ENCODE data around the gene NLRP12.
"Not testable (repeated sequence)": the region's sequence is repeated elsewhere in the genome, so short reads cannot be mapped to it uniquely, and the experiment has no call there.

DNA sequence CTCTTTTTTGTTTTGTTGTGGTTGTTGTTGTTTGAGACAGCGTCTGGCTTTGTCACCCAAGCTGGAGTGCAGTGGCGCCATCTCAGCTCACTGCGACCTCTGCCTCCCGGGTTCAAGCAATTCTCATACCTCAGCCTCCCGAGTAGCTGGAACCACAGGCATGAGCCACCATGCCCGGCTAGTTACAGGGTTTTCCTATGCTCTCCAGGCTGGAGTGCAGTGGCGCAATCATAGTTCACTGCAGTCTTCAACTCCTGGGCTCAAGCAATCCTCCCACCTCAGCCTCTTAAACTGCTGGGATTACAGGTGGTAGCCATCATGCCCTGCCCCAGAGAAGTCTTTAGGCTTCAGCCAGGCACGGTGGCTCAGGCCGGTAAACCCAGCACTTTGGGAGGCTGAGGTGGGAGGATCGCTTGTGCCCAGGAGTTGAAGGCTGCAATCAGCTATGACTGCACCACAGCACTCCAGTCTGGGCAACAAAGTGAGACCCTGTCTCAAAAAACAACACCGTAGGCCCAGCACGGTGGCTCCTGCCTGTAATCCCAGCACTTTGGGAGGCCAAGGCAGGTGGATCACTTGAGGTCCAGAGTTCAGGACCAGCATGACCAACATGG is 54.3 kb downstream of the NLRP12 start:
- TF ChIP-seq, protein P1, sequence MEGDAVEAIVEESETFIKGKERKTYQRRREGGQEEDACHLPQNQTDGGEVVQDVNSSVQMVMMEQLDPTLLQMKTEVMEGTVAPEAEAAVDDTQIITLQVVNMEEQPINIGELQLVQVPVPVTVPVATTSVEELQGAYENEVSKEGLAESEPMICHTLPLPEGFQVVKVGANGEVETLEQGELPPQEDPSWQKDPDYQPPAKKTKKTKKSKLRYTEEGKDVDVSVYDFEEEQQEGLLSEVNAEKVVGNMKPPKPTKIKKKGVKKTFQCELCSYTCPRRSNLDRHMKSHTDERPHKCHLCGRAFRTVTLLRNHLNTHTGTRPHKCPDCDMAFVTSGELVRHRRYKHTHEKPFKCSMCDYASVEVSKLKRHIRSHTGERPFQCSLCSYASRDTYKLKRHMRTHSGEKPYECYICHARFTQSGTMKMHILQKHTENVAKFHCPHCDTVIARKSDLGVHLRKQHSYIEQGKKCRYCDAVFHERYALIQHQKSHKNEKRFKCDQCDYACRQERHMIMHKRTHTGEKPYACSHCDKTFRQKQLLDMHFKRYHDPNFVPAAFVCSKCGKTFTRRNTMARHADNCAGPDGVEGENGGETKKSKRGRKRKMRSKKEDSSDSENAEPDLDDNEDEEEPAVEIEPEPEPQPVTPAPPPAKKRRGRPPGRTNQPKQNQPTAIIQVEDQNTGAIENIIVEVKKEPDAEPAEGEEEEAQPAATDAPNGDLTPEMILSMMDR (conservative IDR thresholded peaks at IDR 0.05; ENCODE audit: low read length) = not testable (repeated sequence)
- TF ChIP-seq EZH2phosphoT487 (IDR thresholded peaks at IDR 0.05; ENCODE audit: borderline replicate concordance, low read depth, low read length) = not testable (repeated sequence)
